AG10803 (cell line): Measurements from ENCODE around the gene ZNF865.
"Not testable (repeated sequence)": the region's sequence is repeated elsewhere in the genome, so short reads cannot be mapped to it uniquely, and the experiment has no call there.

ENCODE experiments used
- DNase-seq: peaks from one replicate; pipeline ENCODE4 v3.0.0; 2010; ENCODE audit warnings: low read depth
- H3K4me3 ChIP-seq: 2 replicates; pipeline ENCODE4 v1.5.1; 2011; ENCODE audit warnings: mild to moderate bottlenecking, low read length, control low read depth
- TF ChIP-seq, protein P1 (sequence below): conservative IDR thresholded peaks from 2 replicates; pipeline ENCODE4 v1.5.1; 2011; ENCODE audit warnings: mild to moderate bottlenecking, low read length, control low read depth, inconsistent platforms

The ZNF865 gene

DNA sequence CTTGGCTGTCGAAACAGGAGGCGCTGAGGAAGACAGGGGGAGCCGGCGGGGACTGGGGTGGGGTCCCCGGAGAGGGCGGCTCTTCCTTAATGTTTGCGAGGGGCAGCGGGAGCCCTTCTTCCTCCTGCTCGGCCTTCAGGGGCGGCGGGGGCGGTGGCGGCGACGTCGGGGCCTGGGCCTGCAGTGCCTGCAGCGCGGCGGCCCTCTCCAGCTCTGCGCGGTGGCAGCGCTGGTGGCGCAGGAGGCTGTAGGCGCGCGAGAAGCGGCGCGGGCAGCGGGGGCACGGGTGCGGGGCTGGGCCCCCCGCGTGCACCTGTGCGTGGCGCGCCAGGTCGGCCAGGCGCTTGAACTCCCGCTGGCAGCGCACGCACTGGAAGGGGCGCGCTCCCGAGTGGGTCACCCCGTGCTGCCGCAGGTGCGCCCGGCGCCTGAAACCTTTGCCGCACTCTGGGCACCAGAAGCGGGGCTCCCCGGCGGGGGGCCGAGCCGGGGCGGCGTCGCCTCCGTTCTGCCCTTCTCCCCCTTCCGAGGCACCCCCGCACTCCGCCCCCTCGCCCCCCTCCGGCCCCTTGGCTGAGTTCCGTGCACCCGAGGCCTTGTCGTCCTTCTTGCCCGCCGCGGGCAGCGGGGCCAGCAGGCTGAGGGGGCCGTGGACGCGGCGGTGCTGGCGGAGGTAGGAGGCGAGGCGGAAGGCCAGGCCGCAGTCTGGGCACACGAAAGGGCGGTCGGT lies 27.3 kb upstream of the ZNF865 start:
- no peak overlapping the region for H3K4me3 ChIP-seq
- TF ChIP-seq, protein P1, sequence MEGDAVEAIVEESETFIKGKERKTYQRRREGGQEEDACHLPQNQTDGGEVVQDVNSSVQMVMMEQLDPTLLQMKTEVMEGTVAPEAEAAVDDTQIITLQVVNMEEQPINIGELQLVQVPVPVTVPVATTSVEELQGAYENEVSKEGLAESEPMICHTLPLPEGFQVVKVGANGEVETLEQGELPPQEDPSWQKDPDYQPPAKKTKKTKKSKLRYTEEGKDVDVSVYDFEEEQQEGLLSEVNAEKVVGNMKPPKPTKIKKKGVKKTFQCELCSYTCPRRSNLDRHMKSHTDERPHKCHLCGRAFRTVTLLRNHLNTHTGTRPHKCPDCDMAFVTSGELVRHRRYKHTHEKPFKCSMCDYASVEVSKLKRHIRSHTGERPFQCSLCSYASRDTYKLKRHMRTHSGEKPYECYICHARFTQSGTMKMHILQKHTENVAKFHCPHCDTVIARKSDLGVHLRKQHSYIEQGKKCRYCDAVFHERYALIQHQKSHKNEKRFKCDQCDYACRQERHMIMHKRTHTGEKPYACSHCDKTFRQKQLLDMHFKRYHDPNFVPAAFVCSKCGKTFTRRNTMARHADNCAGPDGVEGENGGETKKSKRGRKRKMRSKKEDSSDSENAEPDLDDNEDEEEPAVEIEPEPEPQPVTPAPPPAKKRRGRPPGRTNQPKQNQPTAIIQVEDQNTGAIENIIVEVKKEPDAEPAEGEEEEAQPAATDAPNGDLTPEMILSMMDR = no peak
- no peak for DNase-seq

DNA sequence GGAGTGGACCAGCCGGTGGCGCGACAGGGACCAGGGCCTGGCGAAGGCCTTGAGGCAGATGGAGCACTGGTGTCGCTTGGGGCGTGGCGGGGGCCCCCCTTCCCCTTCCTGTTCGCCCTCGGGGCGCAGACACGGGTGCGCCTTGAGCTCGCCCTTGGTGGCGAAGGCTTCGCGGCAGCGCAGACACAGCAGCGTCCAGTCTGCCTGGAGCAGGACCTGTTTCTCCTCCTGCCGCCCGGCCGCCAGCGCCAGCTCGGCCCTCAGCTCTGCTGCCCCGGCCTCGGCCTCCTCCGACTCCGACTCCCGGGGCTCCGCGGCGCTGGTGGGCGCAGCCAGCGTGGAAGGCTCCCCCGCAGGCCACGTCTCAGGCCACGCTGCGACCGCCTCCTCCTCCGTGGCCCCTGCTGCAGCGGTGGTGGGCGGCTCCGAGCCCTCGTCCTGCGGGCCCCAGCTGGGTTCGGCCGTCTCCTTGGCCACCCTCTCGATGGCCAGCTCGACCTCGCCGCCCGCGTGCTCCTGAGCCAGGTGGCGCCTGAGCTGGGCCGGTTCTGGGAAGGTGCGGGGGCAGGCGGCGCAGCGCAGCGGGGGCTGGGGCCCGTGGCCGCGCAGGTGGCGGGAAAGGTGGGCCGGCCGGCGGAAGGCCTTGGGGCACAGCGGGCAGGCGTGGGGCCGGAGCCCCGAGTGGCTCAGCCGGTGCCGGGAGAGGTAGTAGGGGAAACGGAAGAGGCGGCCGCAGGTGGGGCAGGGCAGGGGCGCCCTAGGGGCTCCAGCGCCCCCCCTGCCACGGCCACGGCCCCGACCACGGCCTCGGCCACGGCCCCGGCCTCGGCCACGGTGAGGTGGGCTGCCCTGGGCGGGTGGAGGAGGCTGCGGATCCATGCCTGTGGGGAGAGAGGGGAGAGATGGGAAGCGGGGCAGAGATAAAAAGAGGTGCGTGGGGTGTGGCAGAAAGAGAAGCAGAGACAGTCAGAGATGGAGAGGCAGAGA lies 26.4 kb upstream of the ZNF865 start:
- peak overlapping the region; percentile 93 for H3K4me3 ChIP-seq

DNA sequence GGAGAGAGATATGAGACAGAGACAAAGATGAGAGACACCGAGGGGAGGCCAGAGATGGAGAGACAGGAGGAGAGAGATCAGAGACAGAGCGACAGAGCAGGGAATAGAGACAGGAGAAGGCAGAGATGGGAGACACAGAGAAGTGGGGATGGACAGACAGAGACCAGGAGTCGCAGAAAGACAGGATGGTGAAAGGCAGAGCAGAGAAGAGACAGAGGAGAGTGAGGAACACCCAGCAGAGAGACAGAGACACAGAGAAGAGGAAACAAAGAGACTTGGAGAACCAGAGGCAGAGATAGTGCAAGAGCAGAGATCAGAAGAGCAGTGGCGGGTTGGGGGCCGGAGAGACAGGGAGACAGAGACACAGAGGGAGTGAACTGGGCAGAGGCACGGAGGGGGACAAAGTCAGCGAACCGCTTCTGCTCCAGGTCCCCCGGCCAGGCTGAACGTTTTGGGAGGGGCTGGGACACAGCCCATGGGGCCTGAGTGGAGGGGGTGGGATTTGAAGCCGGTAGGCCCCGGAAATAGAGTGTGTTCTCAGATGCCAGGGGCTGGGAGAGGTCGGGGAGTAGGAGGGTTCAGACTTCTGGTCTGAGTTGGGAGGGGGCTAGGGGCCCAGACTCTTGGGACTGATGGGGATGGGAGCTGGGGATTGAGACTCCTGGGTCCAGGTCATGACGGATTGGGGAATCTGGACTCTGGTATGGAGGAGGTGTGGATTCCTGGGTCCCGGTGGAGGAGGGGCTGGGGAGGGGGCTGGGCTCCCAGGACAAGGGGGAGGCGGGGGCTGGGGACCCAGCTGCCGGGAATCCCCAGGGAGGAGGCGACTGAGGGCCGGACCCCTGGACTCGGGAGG lies 25.5 kb upstream of the ZNF865 start:
- peak; percentile 36 for DNase-seq
- H3K4me3 ChIP-seq = peak overlapping the region; percentile 93
- TF ChIP-seq, protein P1 = no peak

More for the DNA sequence above, 26.4 kb upstream of the ZNF865 start:
- no peak for DNase-seq
- TF ChIP-seq, protein P1 = no peak

DNA sequence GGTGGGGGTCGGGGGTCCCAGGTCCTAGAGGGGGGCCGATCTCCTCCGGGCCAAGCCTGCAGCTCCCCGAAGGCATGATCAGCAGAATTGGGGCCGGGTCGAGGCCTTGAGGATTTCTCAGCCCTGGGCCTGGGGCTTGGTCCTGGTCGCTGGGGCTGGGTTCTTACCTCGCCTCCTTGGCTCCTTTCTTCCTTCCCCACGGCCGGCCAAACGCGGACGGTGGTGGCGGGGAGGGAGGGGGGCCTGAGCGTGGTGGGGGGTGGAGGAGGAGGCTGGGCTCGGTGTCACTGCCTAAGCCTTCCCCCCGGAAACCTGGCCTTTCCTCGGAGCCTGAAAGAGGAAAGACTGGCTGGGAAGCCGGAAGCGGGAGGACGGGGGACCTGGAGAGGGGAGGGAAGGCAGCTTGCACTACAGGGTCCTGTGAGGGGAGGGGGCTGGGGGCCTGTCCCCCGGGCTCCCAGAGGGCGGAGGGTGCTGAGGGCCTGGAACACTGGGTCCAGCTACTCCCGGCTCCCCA lies 24.8 kb upstream of the ZNF865 start, which contains the start of gene ZNF579:
TSS of gene ZNF579 (minus strand) at position 221 of the 517 bp plus-strand sequence. CDS start 1,209 bp downstream, outside the sequence.
- DNase-seq = peak; percentile 89
- H3K4me3 ChIP-seq = peak within 1 kb of the TSS; percentile 93
- TF ChIP-seq, protein P1 = no peak

DNA sequence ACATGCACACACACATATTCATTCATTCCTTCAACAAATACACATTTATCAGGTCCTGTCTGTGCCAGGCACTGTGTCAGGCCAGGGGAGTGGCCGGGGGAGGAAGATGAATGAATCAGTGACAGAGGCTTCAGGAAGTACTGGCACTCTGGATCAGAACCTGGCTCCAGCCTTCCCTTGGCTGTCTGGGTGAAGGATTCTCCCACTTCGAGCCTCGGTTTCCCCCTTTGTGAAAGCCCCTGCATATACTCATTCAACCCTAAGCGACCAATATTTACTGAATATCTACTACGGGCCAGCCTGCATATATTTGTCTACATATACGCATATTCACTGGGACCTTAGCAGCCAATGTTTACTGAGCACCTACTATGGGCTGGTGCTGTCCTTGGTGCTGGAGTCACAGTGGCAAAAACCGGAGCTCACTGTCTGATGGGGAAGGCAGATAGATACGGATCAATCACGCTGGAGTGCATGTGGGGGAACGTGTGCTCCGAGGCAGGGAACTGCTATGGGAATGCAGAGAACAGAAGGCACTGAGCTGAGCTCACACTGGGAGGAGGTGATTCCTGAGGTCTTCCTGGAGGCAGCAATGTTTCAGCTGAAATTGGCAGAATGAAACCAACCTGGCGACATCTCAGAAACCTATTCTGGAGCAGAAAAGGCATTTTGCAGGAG lies 24.2 kb upstream of the ZNF865 start:
- H3K4me3 ChIP-seq = peak overlapping the region; percentile 93
- DNase-seq = no peak
- TF ChIP-seq, protein P1 = no peak

DNA sequence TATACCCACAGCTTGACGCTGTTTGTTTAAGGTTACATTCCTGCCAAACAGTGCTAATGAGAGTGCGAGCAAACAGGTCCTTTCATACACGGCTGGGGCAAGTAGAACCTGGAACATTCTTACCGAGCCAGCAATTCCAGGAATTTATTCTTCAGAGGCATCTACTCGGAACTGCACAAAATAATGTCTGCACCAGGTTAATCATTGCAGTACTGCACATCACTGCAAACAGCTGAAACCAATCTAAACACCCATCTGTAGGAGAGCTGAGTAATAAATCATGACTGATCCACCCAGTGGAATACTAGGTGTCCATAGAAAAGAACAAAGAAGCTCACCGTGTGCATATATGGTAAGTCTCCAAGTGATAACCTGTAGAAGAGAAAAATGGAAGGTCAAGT lies 23.6 kb upstream of the ZNF865 start:
- TF ChIP-seq, protein P1 = no peak
- no peak overlapping the region for H3K4me3 ChIP-seq
- no peak for DNase-seq

DNA sequence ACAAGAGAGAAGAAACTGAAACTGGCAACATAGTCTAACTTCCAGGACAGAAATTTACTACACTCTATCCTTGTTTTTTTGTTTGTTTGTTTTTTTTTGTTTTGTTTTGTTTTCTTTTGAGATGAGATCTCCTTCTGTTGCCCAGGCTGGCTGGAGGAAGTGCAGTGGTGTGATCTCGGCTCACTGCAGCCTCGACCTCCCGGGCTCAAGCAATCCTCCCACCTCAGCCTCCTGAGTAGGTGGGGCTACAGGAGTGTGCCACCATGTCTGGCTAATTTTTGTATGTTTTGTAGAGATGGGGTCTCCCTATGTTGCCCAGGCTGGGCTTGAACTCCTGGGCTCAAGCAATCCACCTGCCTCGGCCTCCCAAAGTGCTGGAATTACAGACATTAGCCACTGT lies 23.2 kb upstream of the ZNF865 start:
- not testable (repeated sequence) for DNase-seq, H3K4me3 ChIP-seq

DNA sequence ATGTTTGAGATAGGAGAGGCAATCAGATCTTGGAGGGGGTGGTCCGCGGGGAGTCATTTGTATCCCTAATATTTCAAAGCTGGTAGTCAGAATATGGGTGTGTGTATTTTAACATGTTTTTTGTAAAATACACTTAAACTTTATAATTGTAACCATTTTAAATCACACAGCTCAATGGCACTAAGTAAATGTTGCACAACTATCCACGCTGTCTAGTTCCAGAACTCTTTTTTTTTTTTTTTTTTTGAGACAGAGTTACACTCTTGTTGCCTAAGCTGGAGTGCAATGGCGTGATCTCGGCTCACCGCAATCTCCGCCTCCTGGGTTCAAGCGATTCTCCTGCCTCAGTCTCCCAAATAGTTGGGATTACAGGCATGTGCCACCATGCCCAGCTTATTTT lies 21.6 kb upstream of the ZNF865 start:
- H3K4me3 ChIP-seq, DNase-seq: not testable (repeated sequence)
